Activated T-cell treated with anti-CD3 and anti-CD28 coated beads for 48 hours (primary cell): Measurements from ENCODE around the gene HS6ST3.

ENCODE experiments used
- DNase-seq: peaks from one replicate; pipeline ENCODE4 v3.0.0-alpha.2; 2020; ENCODE audit warnings: low read depth

The HS6ST3 gene

DNA sequence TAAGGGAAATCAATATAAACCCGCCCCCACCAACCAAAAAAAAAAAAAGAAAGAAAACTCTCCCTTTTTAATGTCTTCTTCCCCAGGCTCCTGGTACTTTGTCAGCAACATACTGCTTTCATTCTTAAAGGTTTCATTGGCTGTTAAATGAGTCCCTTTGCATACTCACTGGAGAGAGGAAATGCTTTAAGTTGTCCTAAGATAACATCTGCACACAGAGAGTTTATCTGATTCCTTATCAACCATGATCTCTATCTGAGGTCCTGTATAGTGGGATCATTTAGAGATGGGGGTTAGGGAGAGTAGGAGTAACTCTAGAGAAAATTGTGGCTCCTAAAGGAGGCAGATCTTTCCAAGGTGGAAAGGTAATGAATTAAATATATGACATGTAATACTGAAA, 747.9 kb downstream of the HS6ST3 start:
- no peak for DNase-seq

DNA sequence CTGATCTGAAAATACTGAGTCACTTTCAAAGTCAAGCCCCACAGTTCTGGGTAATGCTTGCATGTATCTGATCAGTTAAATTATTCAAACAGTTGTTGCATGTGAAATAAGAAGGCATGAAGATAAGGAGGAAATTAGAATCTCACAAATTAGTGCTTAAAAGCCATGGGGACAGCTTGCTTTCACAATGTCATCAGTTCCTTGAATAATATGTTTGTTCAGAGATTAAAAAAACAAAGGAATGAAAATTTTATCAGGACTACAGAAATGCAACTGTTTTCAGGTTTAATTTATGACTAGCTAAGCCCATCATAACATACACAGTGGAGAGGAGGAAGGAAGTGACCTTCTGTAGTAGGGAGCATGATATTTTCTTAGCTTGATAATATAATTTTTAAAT, 754.3 kb downstream of the HS6ST3 start:
- DNase-seq, result no peak

DNA sequence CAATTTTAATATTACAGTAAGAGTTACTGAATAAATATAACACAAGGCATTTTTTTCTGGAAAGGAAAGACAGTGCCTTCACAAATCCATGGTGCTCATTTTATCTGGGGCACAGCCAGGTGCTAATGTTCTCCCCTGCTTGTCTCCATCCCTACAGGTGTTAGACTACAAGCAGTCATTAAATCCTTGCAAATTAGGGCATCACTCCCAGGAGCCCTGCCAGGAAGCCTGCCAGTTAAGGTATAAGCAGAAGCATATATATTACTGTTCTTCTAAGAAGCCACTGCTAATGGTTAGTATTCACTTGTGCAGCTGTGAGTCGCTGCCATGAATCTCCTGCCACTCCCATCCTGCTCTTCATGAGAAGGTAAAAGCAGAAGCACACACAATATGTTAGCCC, 754.7 kb downstream of the HS6ST3 start:
- no peak for DNase-seq

DNA sequence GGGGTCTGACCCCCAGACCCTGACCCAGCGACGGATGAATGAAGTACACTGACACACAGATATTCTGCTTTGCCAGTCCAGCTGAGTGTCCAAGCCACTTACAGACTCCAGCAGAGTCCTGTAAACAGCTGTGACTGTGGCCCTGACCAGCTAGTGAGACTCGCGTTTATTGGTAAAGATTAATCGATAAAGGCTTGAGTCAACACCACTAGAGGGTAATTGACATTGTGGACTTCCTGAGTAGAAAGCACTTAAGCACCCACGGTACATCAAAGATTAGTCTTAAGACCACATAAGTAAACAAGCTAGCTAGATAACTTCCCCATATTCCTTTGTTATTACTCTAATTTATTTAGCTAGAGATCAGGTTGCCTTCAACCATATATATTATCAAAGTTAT, 758.4 kb downstream of the HS6ST3 start:
- no peak for DNase-seq

DNA sequence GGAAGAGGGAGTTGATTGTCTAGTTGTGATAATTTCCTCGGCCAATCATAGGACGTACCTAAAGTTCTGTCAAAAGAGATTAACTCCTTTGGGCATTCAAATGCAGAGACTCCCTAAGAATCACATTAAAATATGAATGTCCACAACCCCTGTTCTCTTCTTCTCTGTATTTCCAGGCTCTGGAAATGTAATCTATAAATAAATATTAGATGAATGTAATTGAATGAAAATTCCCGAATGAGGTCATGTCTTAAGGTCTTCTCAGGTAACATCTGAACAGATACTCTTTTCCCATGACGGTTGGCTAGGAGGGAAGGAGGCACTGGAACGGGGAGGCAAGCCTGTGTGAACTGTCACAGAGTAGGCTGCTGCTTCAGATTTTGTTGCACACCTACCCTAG, 759.2 kb downstream of the HS6ST3 start:
- no peak for DNase-seq

DNA sequence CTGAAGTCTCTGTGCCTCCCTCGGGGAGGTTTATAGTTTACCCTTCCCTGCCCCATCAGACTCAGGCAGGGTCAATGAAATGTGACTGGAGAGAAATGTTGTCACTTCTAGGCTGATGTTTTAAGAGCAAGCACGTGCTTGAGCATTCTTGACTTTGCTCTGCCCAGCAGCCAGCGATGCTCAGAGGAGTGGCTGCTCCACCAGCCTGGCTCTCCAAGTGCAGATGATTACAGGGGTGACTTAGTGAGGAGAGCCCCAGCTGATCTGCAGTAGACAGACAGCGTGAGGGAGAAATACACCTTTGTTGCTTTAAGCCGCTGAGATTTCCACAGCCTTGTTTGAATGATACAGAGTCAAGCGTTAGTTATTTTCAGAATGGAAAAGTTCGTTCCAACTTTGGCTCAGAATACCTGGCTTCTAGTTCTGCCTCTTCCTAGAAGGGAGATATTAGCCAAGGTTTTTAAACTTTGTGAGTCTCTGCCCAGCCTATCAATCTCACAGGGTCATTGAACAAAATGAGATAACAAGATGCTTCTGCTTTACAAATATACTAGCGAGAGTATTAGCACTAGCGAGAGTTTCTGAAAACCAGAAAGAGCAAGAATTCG, 760.7 kb downstream of the HS6ST3 start:
- DNase-seq, result no peak

DNA sequence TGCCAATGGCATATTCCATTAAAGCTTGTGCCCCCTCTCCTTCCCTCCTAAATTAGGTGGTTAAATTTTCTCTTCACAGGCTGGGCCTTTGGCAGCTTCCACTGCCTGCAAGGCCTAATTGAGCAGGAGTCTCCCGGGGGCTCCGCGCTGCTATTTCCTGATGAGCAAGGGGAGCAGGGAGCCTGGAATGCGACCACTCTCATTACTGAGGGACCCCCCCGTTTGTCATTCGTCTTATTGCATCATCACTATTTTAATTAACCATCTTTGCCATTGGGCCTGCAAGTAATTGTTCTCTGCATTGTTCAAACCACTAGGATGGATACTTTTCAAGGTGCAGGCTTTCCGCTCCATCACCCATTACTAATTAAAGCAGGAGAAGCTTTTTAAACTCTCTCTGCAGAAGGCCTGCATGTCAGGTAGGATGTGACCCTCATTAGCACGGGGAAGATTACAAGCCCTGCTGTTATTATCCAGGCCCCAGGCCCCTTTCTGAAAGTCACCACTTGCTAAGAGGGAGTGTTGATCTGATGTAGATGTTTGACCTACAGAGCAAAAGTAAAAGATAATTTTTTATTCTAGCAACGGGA, 762.0 kb downstream of the HS6ST3 start:
- DNase-seq, result no peak

DNA sequence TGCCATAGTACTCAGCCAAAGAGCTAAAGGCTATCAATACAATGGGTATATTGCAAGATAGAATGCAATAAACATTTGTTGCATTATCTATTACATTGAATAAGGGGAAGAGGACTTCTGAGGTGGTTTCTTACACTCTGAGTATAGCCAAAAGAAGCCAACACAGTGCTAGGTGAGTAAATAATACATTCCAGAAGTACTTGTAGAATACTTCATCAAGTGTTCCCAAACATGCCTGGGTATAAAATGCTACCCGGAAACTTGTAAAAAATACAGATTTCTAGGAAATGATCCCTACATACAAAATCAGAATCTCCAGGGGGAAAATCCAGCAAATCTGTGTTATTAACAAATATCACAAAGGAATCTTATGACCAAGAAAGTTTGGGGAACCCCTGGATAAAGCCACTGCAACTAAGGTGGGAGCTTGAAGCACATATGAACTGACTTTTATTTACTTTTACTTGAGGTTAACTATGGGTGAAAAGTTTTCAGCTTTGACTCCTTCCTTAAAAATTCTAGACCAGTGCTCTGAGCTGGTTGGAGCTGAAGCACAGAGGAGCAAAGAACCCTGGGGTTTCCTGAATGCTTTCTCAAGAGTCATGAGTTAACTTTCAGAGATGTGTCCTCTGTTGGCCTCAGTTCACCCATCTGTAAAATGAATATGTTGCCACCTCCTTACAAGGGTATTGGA, 768.4 kb downstream of the HS6ST3 start:
- no peak for DNase-seq

DNA sequence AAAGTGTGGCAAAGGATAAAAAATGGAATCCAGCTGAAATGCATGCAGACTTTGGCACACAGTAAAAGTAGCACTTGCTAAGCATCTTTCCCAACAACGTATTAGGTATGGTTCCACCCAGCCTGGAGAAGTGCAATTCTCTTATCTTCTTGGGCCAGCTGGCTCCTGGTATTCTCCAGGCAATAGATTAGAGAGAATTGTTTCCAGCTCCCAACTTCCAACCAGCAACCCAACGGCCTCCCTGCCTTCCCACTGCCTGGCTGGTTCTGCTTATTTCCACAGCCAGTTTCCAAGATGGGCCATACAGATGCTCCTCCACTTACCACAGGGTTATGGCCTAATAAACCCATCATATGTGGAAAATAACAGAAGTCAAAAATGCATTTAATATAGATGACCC, 771.0 kb downstream of the HS6ST3 start:
- DNase-seq, result no peak

DNA sequence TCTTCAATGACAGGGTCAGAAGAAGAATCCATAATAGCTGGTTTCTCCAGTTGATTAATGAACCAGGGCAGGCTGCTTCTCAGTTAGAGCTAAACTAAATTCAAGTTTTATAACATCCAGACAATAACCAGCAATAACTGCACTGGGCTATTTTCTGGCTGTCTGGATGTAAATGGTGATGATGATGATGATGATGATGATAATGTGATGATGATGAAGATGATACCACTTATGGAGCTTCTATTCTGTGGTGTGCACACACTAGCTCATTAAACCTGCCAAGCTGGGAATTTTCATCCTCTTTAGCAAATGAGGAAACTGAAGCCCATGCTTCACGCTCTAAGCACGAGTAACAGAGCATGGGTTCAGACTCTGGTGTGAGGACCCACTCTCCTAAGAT, 772.2 kb downstream of the HS6ST3 start:
- no peak for DNase-seq

DNA sequence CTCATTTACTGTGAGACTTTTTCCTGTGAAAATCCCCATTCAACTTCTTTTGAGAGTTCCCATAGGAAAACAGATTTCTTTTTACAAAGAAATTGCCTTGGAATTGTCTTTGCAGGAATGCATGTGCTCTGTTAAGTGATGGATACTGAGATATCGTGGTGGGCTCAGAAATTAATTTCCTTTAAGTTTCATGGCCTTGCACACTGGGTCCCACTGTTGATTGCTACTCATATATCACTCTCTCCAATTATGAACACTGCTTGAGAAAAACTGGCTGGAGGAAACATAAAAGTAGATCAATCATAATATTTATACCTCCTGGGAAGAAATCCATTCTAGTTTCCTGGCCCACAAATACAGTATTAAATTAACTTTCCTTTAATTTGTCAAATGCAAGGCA, 773.1 kb downstream of the HS6ST3 start:
- DNase-seq, result no peak

DNA sequence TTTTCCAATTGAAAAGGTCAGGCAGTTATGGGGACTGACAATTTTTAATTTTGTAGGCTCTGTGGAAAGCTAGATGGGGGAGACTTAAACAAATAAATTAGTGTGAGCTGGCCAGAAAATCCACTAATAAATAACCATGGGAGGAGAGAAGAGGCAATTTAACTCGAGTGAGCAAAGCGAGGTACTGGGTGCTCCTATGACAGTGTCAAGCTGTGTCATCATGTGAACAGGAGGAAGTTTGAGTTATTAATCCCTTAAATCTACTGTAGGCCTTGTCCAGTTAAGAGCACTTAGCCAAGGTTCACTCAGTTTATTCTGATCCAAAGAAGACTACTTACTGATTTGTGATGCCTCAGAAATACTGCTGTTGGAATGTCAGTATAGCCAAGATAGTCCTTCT, 781.6 kb downstream of the HS6ST3 start:
- DNase-seq, result no peak

DNA sequence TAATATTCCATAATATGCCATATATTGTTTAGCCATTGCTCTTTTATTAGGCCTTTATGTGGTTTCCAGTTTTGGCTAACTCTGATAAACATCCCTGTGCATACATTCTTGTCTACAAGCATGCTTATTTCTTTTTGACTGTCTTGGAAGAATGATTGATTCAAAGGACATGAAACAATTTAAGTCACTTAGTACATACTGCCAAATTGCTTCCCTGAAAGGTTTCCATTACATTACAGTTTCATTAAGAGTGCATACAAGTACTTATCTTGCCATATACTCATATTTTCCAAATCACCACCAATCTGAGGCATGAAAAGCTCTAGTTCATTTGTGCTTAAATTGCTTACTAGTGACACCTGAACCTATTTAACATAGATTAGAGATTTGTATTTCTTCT, 790.5 kb downstream of the HS6ST3 start:
- DNase-seq, result no peak
